ENCODE results near the gene VMAC.

GRCh38 chr19:5934069-5934401 is 29.4 kb downstream of the VMAC start:
- TF ChIP-seq CTCF (IDR thresholded peaks at IDR 0.05) (no peak), EP300 (IDR thresholded peaks at IDR 0.05) (no peak), POLR2A (IDR thresholded peaks at IDR 0.05) (no peak), POLR2AphosphoS5 (IDR thresholded peaks at IDR 0.05) (no peak)

Measured in stomach (tissue), 4 donors.